HepG2 (cell line): ENCODE measurements around the gene CAPG. TPM values are rescaled to one million over a fixed set of nuclear protein-coding genes. Genes with fewer than 3 reads are reported as not detected.
A peak's percentile ranks its signal among the peaks of the same experiment; 100 is the strongest.

Experiments used
- ASH2L ChIP-seq: fragments of 300-600, 200-600 bp; sonication (generic); IDR thresholded peaks from 2 replicates; pipeline ENCODE4 v1.7.0; 2017; ENCODE audit warnings: low read depth, mild to moderate bottlenecking, moderate library complexity, mixed read lengths, low read length; ENCODE audit not compliant: insufficient read length
- BRCA1 ChIP-seq: sonication (generic); formaldehyde crosslinking; IDR thresholded peaks from 2 replicates; pipeline ENCODE4 v1.4.0; 2020; ENCODE audit warnings: missing genetic modification reagents
- CHD2 ChIP-seq: IDR thresholded peaks from 2 replicates; pipeline ENCODE4 v1.6.1; 2011; ENCODE audit warnings: low read depth, low read length, improper control_type of control experiment
- DMTF1 ChIP-seq: sonication (generic); formaldehyde crosslinking; IDR thresholded peaks from 2 replicates; pipeline ENCODE4 v1.4.0; 2020; ENCODE audit warnings: mild to moderate bottlenecking, missing genetic modification reagents
- EZH2 ChIP-seq: conservative IDR thresholded peaks from 2 replicates; pipeline ENCODE4 v1.6.1; 2012; ENCODE audit warnings: mild to moderate bottlenecking, low read depth, low read length, moderate library complexity
- MAFF ChIP-seq: IDR thresholded peaks from 2 replicates; pipeline ENCODE4 v1.6.1; 2011; ENCODE audit warnings: low read depth, low read length, improper control_type of control experiment
- MNT ChIP-seq: fragments of 450-650 bp; IDR thresholded peaks from 2 replicates; pipeline ENCODE4 v1.6.1; 2016
- SP4 ChIP-seq: sonication (generic); formaldehyde crosslinking; IDR thresholded peaks from 2 replicates; pipeline ENCODE4 v1.8.1; 2023; ENCODE audit warnings: mild to moderate bottlenecking, missing genetic modification reagents
- SYNCRIP ChIP-seq: fragments of 200-400 bp; formaldehyde crosslinking; IDR thresholded peaks from 2 replicates; pipeline ENCODE4 v1.6.1; 2018; ENCODE audit warnings: mild to moderate bottlenecking, low read depth, low read length; ENCODE audit not compliant: insufficient read depth
- TEF ChIP-seq: sonication (generic); formaldehyde crosslinking; IDR thresholded peaks from 2 replicates; pipeline ENCODE4 v1.5.0; 2020; ENCODE audit warnings: missing genetic modification reagents
- TERF1 ChIP-seq: sonication (generic); formaldehyde crosslinking; IDR thresholded peaks from 2 replicates; pipeline ENCODE4 v1.8.0; 2022; ENCODE audit warnings: mild to moderate bottlenecking, missing genetic modification reagents, moderate library complexity
- TP53 ChIP-seq: sonication (generic); formaldehyde crosslinking; conservative IDR thresholded peaks from 2 replicates; pipeline ENCODE4 v1.4.0; 2020; ENCODE audit warnings: missing genetic modification reagents
- ZNF224 ChIP-seq: sonication (generic); formaldehyde crosslinking; IDR thresholded peaks from 2 replicates; pipeline ENCODE4 v1.5.0; 2020; ENCODE audit warnings: mild to moderate bottlenecking, missing genetic modification reagents
- ZNF331 ChIP-seq: sonication (generic); formaldehyde crosslinking; IDR thresholded peaks from 2 replicates; pipeline ENCODE4 v1.4.0; 2020; ENCODE audit warnings: missing genetic modification reagents
- ZNF646 ChIP-seq: sonication (generic); formaldehyde crosslinking; IDR thresholded peaks from 2 replicates; pipeline ENCODE4 v1.9.0; 2021; ENCODE audit warnings: mild to moderate bottlenecking, missing genetic modification reagents
- ZSCAN25 ChIP-seq: sonication (generic); formaldehyde crosslinking; IDR thresholded peaks from 2 replicates; pipeline ENCODE4 v1.8.0; 2022; ENCODE audit warnings: mild to moderate bottlenecking, missing genetic modification reagents
- polyA plus RNA-seq, 8 experiments: library from polyadenylated mRNA; depleted of rRNA in 3 of 8; stranded (reverse) in 7 of 8; unstranded in 1 of 8; fragments of >200 nt; fragmentation: Illumina TruSeq in 4 of 8; extraction: Trizol in 4 of 8; gene quantifications; 2 replicates each; pipeline versions ENCODE4 v1.2.1 to v1.2.3, GENCODE V29; 2011 to 2016; ENCODE audit warnings: low read depth in 4 of 8, missing spikeins in 1 of 8, mixed read lengths in 1 of 8; ENCODE audit not compliant: insufficient read depth in 1 of 8
- total RNA-seq, 5 experiments: library from RNA; depleted of rRNA; stranded (reverse); fragments of >200 nt; fragmentation: Illumina TruSeq; extraction: Trizol; gene quantifications; 2 replicates each; pipeline ENCODE4 v1.2.3, GENCODE V29; 2016; ENCODE audit warnings: low read depth in 1 of 5

Gene CAPG
- total and polyA plus RNA-seq, 2 of the 13 experiments (the other 11 are each of a cell fraction or from before 2014, with no cell fraction given) = 12.7 to 18.2 TPM

GRCh38 chr2:85418132-85419008 lies 8.2 kb upstream of the CAPG start, which contains the start of gene SH2D6 (continued):
- TF ChIP-seq ZNF646 (CRISPR knock-in tag) (peak; percentile 100), ZNF331 (CRISPR knock-in tag) (peak; percentile 59; the same call in 1 of the 2 replicates), EZH2 (no peak), ASH2L (peak; percentile 83), TP53 (CRISPR knock-in tag) (no peak; the same call in none of the 2 replicates), BRCA1 (CRISPR knock-in tag) (peak; percentile 95), ZSCAN25 (CRISPR knock-in tag) (peak; percentile 78), TERF1 (peak; percentile 72; the same call in 1 of the 2 replicates), CHD2 (no peak), DMTF1 (CRISPR knock-in tag) (peak; percentile 52; the same call in 1 of the 2 replicates), SYNCRIP (no peak), MAFF (no peak), SP4 (peak; percentile 97), ZNF224 (CRISPR knock-in tag) (no peak), TEF (peak; percentile 22; the same call in 1 of the 2 replicates), MNT (peak; percentile 58)
